Choroid plexus epithelial cell (primary cell): ENCODE measurements around the gene IRS1.

Experiments used
- DNase-seq: peaks from one replicate; pipeline ENCODE4 v3.0.0-alpha.2; 2010; ENCODE audit warnings: low read depth
- H3K4me3 ChIP-seq: 2 replicates; pipeline ENCODE4 v1.5.1; 2011; ENCODE audit warnings: low read depth, mild to moderate bottlenecking, control low read depth, low read length, moderate library complexity
- CTCF ChIP-seq: conservative IDR thresholded peaks from 2 replicates; pipeline ENCODE4 v1.5.1; 2011; ENCODE audit warnings: low read depth, mild to moderate bottlenecking, control low read depth, inconsistent platforms, low read length, moderate library complexity

IRS1 gene

GRCh38 chr2:226712941-226713340 lies 86.7 kb downstream of the IRS1 start:
- peak; percentile 50 for DNase-seq
- no peak overlapping the region for H3K4me3 ChIP-seq
- TF ChIP-seq CTCF = no peak

GRCh38 chr2:226711606-226712296 lies 87.9 kb downstream of the IRS1 start:
- no peak overlapping the region for H3K4me3 ChIP-seq
- TF ChIP-seq CTCF = no peak

GRCh38 chr2:226707499-226707898 lies 92.1 kb downstream of the IRS1 start:
- TF ChIP-seq CTCF = no peak
- peak; percentile 41 for DNase-seq
- no peak overlapping the region for H3K4me3 ChIP-seq

More at GRCh38 chr2:226711606-226712296, 87.9 kb downstream of the IRS1 start:
- no peak for DNase-seq

- TF ChIP-seq CTCF = no peak
- H3K4me3 ChIP-seq = no peak overlapping the region
- DNase-seq = no peak
Observed at GRCh38 chr2:226705965-226706364, 93.7 kb downstream of the IRS1 start.

GRCh38 chr2:226705133-226705886 lies 94.3 kb downstream of the IRS1 start:
- no peak for TF ChIP-seq CTCF
- H3K4me3 ChIP-seq = no peak overlapping the region
- DNase-seq = no peak

- DNase-seq = peak; percentile 29
- no peak overlapping the region for H3K4me3 ChIP-seq
- no peak for TF ChIP-seq CTCF
Observed at GRCh38 chr2:226703514-226703913, 96.1 kb downstream of the IRS1 start.

GRCh38 chr2:226702376-226702775 lies 97.2 kb downstream of the IRS1 start:
- H3K4me3 ChIP-seq = no peak overlapping the region
- DNase-seq = no peak
- no peak for TF ChIP-seq CTCF
